A673 (cell line): ENCODE data around the gene CHRND.

Source experiments
- CTCF ChIP-seq: fragments of 300-800, 200-600 bp; sonication (generic); conservative IDR thresholded peaks from 2 replicates; pipeline ENCODE4 v1.5.1; 2017; ENCODE audit warnings: low read depth, mild to moderate bottlenecking, antibody characterized with exemption, low read length, moderate library complexity, mixed read lengths
- EZH2 ChIP-seq: fragments of 200-600 bp; sonication (generic); IDR thresholded peaks from 2 replicates; pipeline ENCODE4 v1.6.1; 2017; ENCODE audit warnings: borderline replicate concordance, low read depth, mild to moderate bottlenecking, mixed read lengths, antibody characterized with exemption, low read length; ENCODE audit not compliant: poor library complexity, severe bottlenecking

- no peak for TF ChIP-seq CTCF
- TF ChIP-seq EZH2, result no peak
Measured at GRCh38 chr2:232581725-232582124, 55.8 kb downstream of the CHRND start.
